Body of pancreas (tissue), 4 donors: ENCODE measurements around the gene SH3GLB2.

Experiments used
- POLR2A ChIP-seq, 3 donors: fragments of 450-650 bp; IDR thresholded peaks; one replicate each; pipeline ENCODE4 v1.6.1; 2016; ENCODE audit warnings: antibody characterized with exemption in 3 of 3, mild to moderate bottlenecking in 2 of 3
- TF ChIP-seq, protein P1 (sequence below), 7 experiments: fragments of 450-650 bp in 4 of 7; fragments of 200-600 bp in 3 of 7; sonication (generic) in 3 of 7; IDR thresholded peaks; one replicate each; pipeline ENCODE4 v1.5.1; 2016 to 2019; ENCODE audit warnings: antibody characterized with exemption in 7 of 7

DNA sequence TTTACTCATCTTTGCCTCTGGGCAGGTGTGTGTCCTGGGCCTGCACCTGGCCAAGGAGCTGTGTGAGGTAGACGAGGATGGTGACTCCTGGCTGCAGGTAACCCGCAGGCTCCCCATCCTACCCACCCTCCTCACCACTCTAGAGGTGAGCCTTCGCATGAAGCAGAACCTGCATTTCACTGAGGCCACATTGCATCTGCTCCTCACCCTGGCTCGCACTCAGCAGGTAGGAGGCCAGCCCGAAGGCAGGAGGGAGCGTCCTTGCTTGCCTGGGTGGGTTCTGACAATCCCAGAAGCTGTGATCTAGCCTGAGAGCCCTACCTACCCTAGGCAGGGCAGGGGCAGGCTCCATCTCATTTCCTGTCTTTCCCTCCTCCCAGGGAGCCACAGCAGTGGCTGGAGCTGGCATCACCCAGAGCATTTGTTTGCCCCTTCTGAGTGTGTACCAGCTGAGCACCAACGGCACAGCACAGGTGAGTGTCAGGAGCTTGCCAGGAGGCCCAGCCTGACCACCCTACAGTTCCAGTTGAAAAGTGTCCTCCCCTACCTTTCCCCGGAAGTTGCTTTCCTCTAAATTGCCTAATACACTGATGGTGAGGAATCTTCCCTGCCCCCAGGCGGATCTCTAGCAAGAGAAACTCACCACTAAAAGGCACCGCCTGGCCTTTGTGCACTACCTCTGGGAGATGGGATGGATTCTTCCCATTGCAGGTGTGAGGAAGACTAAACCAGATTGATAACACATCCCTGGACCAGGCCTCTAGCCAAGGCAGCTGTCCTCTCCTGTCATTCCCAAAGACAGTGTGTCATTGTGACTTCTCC is 26.4 kb downstream of the SH3GLB2 start:
- TF ChIP-seq, protein P1, sequence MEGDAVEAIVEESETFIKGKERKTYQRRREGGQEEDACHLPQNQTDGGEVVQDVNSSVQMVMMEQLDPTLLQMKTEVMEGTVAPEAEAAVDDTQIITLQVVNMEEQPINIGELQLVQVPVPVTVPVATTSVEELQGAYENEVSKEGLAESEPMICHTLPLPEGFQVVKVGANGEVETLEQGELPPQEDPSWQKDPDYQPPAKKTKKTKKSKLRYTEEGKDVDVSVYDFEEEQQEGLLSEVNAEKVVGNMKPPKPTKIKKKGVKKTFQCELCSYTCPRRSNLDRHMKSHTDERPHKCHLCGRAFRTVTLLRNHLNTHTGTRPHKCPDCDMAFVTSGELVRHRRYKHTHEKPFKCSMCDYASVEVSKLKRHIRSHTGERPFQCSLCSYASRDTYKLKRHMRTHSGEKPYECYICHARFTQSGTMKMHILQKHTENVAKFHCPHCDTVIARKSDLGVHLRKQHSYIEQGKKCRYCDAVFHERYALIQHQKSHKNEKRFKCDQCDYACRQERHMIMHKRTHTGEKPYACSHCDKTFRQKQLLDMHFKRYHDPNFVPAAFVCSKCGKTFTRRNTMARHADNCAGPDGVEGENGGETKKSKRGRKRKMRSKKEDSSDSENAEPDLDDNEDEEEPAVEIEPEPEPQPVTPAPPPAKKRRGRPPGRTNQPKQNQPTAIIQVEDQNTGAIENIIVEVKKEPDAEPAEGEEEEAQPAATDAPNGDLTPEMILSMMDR (IDR thresholded peaks at IDR 0.05) = no peak
- TF ChIP-seq POLR2A (IDR thresholded peaks at IDR 0.05) = peak in 1 of 3 donors; percentile 6
